ENCODE measurements around the gene DHCR24. TPM values are rescaled to one million over a fixed set of nuclear protein-coding genes. Genes with fewer than 3 reads are reported as not detected.
"Not testable (repeated sequence)": the region's sequence is repeated elsewhere in the genome, so short reads cannot be mapped to it uniquely, and the experiment has no call there.

The DHCR24 gene, protein sequence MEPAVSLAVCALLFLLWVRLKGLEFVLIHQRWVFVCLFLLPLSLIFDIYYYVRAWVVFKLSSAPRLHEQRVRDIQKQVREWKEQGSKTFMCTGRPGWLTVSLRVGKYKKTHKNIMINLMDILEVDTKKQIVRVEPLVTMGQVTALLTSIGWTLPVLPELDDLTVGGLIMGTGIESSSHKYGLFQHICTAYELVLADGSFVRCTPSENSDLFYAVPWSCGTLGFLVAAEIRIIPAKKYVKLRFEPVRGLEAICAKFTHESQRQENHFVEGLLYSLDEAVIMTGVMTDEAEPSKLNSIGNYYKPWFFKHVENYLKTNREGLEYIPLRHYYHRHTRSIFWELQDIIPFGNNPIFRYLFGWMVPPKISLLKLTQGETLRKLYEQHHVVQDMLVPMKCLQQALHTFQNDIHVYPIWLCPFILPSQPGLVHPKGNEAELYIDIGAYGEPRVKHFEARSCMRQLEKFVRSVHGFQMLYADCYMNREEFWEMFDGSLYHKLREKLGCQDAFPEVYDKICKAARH
- total RNA-seq: 258 and 494 TPM in 2 replicates

DNA sequence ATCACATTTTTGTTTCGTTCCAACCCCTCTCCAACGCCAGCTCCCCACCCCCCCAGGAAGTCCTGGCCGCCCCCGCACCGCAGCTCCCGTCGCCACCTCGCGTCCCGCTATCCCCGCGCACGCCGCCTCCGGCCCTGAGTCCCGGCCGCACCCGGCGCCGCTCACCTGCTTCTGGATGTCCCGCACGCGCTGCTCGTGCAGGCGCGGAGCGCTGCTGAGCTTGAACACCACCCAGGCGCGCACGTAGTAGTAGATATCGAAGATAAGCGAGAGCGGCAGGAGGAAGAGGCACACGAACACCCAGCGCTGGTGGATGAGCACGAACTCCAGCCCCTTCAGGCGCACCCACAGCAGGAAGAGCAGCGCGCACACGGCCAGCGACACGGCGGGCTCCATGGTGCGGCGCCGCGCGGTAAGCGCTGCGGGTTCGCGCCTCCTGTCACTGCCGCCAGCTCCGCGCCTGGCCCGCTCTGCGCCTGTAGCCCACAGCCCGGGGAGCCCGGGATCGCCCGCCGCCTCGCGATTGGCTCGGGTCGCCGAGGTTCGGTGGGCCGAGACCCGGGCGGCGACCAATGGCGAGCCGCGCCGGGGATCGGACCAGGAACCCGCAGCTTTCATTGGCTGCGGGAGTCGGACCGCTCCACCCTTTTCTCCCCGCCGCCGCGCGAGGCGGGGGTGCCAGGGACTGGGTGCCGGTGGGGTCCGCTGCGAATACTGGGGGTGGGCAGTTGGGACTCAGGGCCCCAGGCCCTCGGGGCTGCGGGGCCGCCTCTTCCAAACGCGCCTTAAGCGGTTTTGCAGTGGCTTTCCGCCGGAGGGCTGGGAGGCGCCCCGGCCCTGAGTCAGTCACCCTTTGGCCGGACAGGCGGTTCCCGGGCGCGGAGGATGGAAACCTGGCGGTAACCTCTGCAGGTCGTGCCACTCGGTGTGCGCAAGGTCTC, at the start of gene DHCR24:
DHCR24 (minus strand) TSS at position 472 of the 941 bp plus-strand sequence; CDS start at position 396, 76 bp downstream.
- H3K4me3 ChIP-seq (ENCODE audit: low read depth, low read length): peak within 1 kb of the TSS; percentile 93
- TF ChIP-seq, protein P1, sequence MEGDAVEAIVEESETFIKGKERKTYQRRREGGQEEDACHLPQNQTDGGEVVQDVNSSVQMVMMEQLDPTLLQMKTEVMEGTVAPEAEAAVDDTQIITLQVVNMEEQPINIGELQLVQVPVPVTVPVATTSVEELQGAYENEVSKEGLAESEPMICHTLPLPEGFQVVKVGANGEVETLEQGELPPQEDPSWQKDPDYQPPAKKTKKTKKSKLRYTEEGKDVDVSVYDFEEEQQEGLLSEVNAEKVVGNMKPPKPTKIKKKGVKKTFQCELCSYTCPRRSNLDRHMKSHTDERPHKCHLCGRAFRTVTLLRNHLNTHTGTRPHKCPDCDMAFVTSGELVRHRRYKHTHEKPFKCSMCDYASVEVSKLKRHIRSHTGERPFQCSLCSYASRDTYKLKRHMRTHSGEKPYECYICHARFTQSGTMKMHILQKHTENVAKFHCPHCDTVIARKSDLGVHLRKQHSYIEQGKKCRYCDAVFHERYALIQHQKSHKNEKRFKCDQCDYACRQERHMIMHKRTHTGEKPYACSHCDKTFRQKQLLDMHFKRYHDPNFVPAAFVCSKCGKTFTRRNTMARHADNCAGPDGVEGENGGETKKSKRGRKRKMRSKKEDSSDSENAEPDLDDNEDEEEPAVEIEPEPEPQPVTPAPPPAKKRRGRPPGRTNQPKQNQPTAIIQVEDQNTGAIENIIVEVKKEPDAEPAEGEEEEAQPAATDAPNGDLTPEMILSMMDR (conservative IDR thresholded peaks at IDR 0.05; ENCODE audit: low read depth, low read length): no peak
- DNase-seq (ENCODE audit: low read depth): no peak

GRCh38 chr1:54936791-54937190, 49.8 kb upstream of the DHCR24 start:
- H3K4me3 ChIP-seq (ENCODE audit: low read depth, low read length): no peak overlapping the region
- no peak for DNase-seq (ENCODE audit: low read depth)
- TF ChIP-seq, protein P1 (conservative IDR thresholded peaks at IDR 0.05; ENCODE audit: low read depth, low read length): no peak

- no peak overlapping the region for H3K4me3 ChIP-seq (ENCODE audit: low read depth, low read length)
- TF ChIP-seq, protein P1 (conservative IDR thresholded peaks at IDR 0.05; ENCODE audit: low read depth, low read length): no peak
- DNase-seq (ENCODE audit: low read depth): peak; percentile 46
Measured at GRCh38 chr1:54934869-54935268, 47.9 kb upstream of the DHCR24 start.

- H3K4me3 ChIP-seq (ENCODE audit: low read depth, low read length); DNase-seq (ENCODE audit: low read depth): not testable (repeated sequence)
Measured at GRCh38 chr1:54934081-54934480, 47.1 kb upstream of the DHCR24 start.

DNA sequence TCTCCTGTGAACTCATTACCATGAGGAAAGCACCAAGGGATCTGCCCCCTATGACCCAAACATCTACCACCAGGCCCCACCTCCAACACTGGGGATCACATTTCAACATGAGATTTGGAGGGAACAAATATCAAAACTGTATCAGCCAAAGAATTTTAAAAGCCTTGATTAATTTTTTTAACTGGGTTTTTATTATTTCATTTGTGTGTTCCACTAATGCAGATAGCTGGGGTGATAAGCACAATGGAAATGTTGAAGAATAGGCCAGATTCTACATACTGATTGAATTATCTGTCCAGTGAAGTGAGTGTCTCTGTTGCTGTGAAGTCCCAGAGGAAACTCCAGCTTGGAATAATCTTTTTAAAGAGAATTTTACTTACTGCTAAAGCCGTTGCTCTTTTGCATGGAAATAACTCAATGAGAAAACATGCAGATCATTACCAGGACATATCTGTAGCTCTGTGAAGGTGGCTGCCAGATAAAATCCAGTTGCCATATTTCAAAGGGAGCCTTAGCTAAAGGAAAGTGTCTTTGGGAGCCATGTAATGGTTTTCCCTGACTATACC, 44.4 kb upstream of the DHCR24 start:
- no peak for DNase-seq (ENCODE audit: low read depth)
- TF ChIP-seq, protein P1 (conservative IDR thresholded peaks at IDR 0.05; ENCODE audit: low read depth, low read length): no peak
- H3K4me3 ChIP-seq (ENCODE audit: low read depth, low read length): no peak overlapping the region

DNA sequence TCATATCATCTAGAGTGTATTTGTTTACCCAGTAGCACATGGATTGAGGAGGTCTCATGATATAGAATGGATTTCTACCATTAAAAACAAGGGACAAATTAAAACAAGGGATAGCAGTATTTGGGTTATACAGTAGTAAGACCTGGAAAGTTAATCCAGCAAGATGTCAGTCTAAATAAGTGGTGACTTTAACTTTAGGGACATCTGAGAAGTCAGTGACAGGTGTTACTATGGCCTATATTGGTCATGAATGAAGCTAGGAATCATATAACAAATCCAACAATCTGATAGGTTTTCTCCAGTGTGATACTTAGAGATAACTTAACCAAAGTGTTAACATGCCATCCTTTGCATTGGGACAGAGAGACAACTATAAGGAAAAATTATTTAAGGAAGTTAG, 42.7 kb upstream of the DHCR24 start:
- no peak for DNase-seq (ENCODE audit: low read depth)
- no peak overlapping the region for H3K4me3 ChIP-seq (ENCODE audit: low read depth, low read length)

More for the DNA sequence above, 42.7 kb upstream of the DHCR24 start:
- TF ChIP-seq, protein P1 (conservative IDR thresholded peaks at IDR 0.05; ENCODE audit: low read depth, low read length): no peak
